Liver (tissue), 9 donors: ENCODE results near the gene CYP2W1. TPM values are rescaled to one million over a fixed set of nuclear protein-coding genes. Genes with fewer than 3 reads are reported as not detected.

Source experiments
- DNase-seq: peaks from one replicate; pipeline ENCODE4 v3.0.0-alpha.2; 2017; ENCODE audit warnings: low spot score
- H3K27ac ChIP-seq, 2 donors: one replicate each; pipeline ENCODE4 v1.7.0; 2013; ENCODE audit warnings: inconsistent platforms in 2 of 2, low read length in 2 of 2, control low read depth in 1 of 2, low read depth in 1 of 2, mild to moderate bottlenecking in 1 of 2
- H3K27me3 ChIP-seq, 4 donors: one replicate each; pipeline versions ENCODE4 v1.6.1 to v1.7.0; 2013; ENCODE audit warnings: low read length in 3 of 4, inconsistent platforms in 1 of 4, mild to moderate bottlenecking in 1 of 4, moderate library complexity in 1 of 4; ENCODE audit not compliant: control insufficient read depth in 4 of 4, insufficient read depth in 4 of 4
- H3K36me3 ChIP-seq, 4 donors: one replicate each; pipeline versions ENCODE4 v1.6.1 to v1.7.0; 2013; ENCODE audit warnings: low read length in 3 of 4, mild to moderate bottlenecking in 3 of 4, low read depth in 1 of 4, moderate library complexity in 1 of 4; ENCODE audit not compliant: control insufficient read depth in 4 of 4, insufficient read depth in 3 of 4
- H3K4me1 ChIP-seq, 4 donors: one replicate each; pipeline versions ENCODE4 v1.6.1 to v1.7.0; 2013; ENCODE audit warnings: low read length in 3 of 4, mild to moderate bottlenecking in 3 of 4, moderate library complexity in 1 of 4; ENCODE audit not compliant: control insufficient read depth in 4 of 4, insufficient read depth in 4 of 4
- H3K4me3 ChIP-seq, 3 donors: one replicate each; pipeline versions ENCODE4 v1.6.1 to v1.7.0; 2013; ENCODE audit warnings: low read length in 3 of 3, control low read depth in 1 of 3, low read depth in 1 of 3, mild to moderate bottlenecking in 1 of 3
- H3K9ac ChIP-seq, 2 donors: one replicate each; pipeline ENCODE4 v1.7.0; 2013; ENCODE audit warnings: low read length in 2 of 2, mild to moderate bottlenecking in 2 of 2, moderate library complexity in 2 of 2, control low read depth in 1 of 2, low read depth in 1 of 2
- H3K9me3 ChIP-seq, 4 donors: one replicate each; pipeline versions ENCODE4 v1.6.1 to v1.7.0; 2013; ENCODE audit warnings: low read length in 3 of 4; ENCODE audit not compliant: control insufficient read depth in 4 of 4
- EGR1 ChIP-seq, 2 donors: IDR thresholded peaks; 2 replicates each; pipeline ENCODE4 v1.6.1; 2016 to 2018; ENCODE audit warnings: antibody characterized with exemption in 2 of 2, low read depth in 2 of 2
- FOXA1 ChIP-seq: IDR thresholded peaks from 2 replicates; pipeline ENCODE4 v1.6.1; 2016; ENCODE audit warnings: antibody characterized with exemption
- FOXA2 ChIP-seq: IDR thresholded peaks from 2 replicates; pipeline ENCODE4 v1.6.1; 2016; ENCODE audit warnings: antibody characterized with exemption
- GABPA ChIP-seq, 2 donors: IDR thresholded peaks in 1 of 2; conservative IDR thresholded peaks in 1 of 2; 2 replicates each; pipeline ENCODE4 v1.6.1; 2016; ENCODE audit warnings: antibody characterized with exemption in 2 of 2, mild to moderate bottlenecking in 1 of 2, moderate library complexity in 1 of 2
- HNF4A ChIP-seq, 2 donors: conservative IDR thresholded peaks; 2 replicates each; pipeline ENCODE4 v1.6.1; 2016; ENCODE audit warnings: antibody characterized with exemption in 2 of 2, mild to moderate bottlenecking in 2 of 2
- HNF4G ChIP-seq: IDR thresholded peaks from 2 replicates; pipeline ENCODE4 v1.6.1; 2016; ENCODE audit warnings: antibody characterized with exemption
- JUND ChIP-seq, 2 donors: IDR thresholded peaks; 2 replicates each; pipeline ENCODE4 v1.6.1; 2016; ENCODE audit warnings: antibody characterized with exemption in 2 of 2
- NR2F2 ChIP-seq: IDR thresholded peaks from 2 replicates; pipeline ENCODE4 v1.6.1; 2016; ENCODE audit warnings: antibody characterized with exemption
- RXRA ChIP-seq, 2 donors: IDR thresholded peaks; 2 replicates each; pipeline ENCODE4 v1.6.1; 2017 to 2018; ENCODE audit warnings: antibody characterized with exemption in 2 of 2, mild to moderate bottlenecking in 1 of 2
- SP1 ChIP-seq: IDR thresholded peaks from 2 replicates; pipeline ENCODE4 v1.6.1; 2018; ENCODE audit warnings: antibody characterized with exemption, mild to moderate bottlenecking
- TAF1 ChIP-seq: conservative IDR thresholded peaks from 2 replicates; pipeline ENCODE4 v1.6.1; 2016; ENCODE audit warnings: antibody characterized with exemption, mild to moderate bottlenecking
- YY1 ChIP-seq: IDR thresholded peaks from 2 replicates; pipeline ENCODE4 v1.6.1; 2016; ENCODE audit warnings: antibody characterized with exemption, mild to moderate bottlenecking
- WGBS: extraction: QIAGEN DNeasy Blood & Tissue Kit; methylation state at CpG from one replicate; pipeline ENCODE4 v1.1.7; 2013; 5-methylcytosine and 5-hydroxymethylcytosine counted together
- polyA plus RNA-seq, 2 donors: library from polyadenylated mRNA; stranded (reverse) in 1 of 2; unstranded in 1 of 2; fragments of 200-250 nt in 1 of 2; fragments of >200 nt in 1 of 2; fragmentation: Nextera tagmentation in 1 of 2; extraction: Ambion mirVana in 1 of 2; gene quantifications; one replicate each; pipeline versions ENCODE4 v1.2.1 to v1.2.3, GENCODE V29; 2013 to 2015
- total RNA-seq, 2 donors: library from RNA; depleted of rRNA; stranded (reverse); fragments of >200 nt; gene quantifications; one replicate each; pipeline ENCODE4 v1.2.3, GENCODE V29; 2014
- TF ChIP-seq, protein P1 (sequence below): IDR thresholded peaks from 2 replicates; pipeline ENCODE4 v1.6.1; 2016; ENCODE audit warnings: antibody characterized with exemption
- TF ChIP-seq, protein P2 (sequence below): fragments of 150-350 bp; IDR thresholded peaks from 2 replicates; pipeline ENCODE4 v1.5.1; 2017; ENCODE audit warnings: improper control_type of control experiment, low read depth, low read length; ENCODE audit not compliant: missing input control
- TF ChIP-seq, protein P3 (sequence below): IDR thresholded peaks from 2 replicates; pipeline ENCODE4 v1.6.1; 2016; ENCODE audit warnings: antibody characterized with exemption, mild to moderate bottlenecking
- TF ChIP-seq, protein P4 (sequence below): IDR thresholded peaks from 2 replicates; pipeline ENCODE4 v1.6.1; 2016; ENCODE audit warnings: antibody characterized with exemption
- TF ChIP-seq, protein P5 (sequence below): IDR thresholded peaks from 2 replicates; pipeline ENCODE4 v1.6.1; 2016; ENCODE audit warnings: antibody characterized with exemption
- donor health status: healthy.
- donor health status: healthy.
- donor health status: healthy.
- donor health status: healthy.
- donor health status: healthy.

CYP2W1 gene
- total and polyA plus RNA-seq, 4 donors, result 0.28 TPM; not detected in 3

DNA sequence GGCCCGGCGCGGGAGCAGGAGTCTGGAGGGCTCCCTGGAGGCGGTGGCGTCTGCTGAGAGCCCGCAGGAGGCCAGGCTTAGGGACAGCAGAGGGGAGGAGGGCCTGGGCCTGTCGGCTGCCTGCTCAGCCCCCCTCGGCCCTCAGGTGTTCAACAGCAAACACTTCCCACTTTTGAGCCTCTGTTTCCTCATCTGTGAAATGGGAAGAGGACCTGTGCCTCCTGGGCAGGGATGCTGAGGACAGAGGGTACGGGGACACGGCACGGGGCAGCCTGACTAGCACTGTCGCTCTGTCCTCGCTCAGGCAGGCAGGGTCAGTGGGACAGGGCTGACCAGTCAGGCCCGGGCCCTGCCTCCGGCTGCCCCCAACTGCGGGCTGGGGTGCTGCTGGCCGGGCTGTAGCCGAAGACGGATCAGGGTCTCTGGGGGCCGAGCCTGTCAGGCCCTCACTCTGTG, 663 bp downstream of the CYP2W1 start:
- Histone ChIP-seq H3K27me3 (no peaks in the 10 kb centered on the region), H3K4me3 (no peak overlapping the region)

GRCh38 chr7:984361-985126, 1.6 kb downstream of the CYP2W1 start:
- no peaks in the 10 kb centered on the region for H3K4me1 ChIP-seq
- H3K27ac ChIP-seq, result no peak overlapping the region
- no peaks in the 10 kb centered on the region for H3K27me3 ChIP-seq
- no peak overlapping the region for H3K9ac ChIP-seq
- no peaks in the 10 kb centered on the region for H3K9me3 ChIP-seq
- 90% methylated on average over 39 of the region's 39 CpGs for WGBS
- H3K4me3 ChIP-seq, result no peak overlapping the region
- no peaks in the 10 kb centered on the region for H3K36me3 ChIP-seq
- no peak for DNase-seq
- TF ChIP-seq, protein P1, sequence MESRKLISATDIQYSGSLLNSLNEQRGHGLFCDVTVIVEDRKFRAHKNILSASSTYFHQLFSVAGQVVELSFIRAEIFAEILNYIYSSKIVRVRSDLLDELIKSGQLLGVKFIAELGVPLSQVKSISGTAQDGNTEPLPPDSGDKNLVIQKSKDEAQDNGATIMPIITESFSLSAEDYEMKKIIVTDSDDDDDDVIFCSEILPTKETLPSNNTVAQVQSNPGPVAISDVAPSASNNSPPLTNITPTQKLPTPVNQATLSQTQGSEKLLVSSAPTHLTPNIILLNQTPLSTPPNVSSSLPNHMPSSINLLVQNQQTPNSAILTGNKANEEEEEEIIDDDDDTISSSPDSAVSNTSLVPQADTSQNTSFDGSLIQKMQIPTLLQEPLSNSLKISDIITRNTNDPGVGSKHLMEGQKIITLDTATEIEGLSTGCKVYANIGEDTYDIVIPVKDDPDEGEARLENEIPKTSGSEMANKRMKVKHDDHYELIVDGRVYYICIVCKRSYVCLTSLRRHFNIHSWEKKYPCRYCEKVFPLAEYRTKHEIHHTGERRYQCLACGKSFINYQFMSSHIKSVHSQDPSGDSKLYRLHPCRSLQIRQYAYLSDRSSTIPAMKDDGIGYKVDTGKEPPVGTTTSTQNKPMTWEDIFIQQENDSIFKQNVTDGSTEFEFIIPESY, result no peak
- TF ChIP-seq, protein P2, sequence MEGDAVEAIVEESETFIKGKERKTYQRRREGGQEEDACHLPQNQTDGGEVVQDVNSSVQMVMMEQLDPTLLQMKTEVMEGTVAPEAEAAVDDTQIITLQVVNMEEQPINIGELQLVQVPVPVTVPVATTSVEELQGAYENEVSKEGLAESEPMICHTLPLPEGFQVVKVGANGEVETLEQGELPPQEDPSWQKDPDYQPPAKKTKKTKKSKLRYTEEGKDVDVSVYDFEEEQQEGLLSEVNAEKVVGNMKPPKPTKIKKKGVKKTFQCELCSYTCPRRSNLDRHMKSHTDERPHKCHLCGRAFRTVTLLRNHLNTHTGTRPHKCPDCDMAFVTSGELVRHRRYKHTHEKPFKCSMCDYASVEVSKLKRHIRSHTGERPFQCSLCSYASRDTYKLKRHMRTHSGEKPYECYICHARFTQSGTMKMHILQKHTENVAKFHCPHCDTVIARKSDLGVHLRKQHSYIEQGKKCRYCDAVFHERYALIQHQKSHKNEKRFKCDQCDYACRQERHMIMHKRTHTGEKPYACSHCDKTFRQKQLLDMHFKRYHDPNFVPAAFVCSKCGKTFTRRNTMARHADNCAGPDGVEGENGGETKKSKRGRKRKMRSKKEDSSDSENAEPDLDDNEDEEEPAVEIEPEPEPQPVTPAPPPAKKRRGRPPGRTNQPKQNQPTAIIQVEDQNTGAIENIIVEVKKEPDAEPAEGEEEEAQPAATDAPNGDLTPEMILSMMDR, result no peak
- TF ChIP-seq, protein P3, sequence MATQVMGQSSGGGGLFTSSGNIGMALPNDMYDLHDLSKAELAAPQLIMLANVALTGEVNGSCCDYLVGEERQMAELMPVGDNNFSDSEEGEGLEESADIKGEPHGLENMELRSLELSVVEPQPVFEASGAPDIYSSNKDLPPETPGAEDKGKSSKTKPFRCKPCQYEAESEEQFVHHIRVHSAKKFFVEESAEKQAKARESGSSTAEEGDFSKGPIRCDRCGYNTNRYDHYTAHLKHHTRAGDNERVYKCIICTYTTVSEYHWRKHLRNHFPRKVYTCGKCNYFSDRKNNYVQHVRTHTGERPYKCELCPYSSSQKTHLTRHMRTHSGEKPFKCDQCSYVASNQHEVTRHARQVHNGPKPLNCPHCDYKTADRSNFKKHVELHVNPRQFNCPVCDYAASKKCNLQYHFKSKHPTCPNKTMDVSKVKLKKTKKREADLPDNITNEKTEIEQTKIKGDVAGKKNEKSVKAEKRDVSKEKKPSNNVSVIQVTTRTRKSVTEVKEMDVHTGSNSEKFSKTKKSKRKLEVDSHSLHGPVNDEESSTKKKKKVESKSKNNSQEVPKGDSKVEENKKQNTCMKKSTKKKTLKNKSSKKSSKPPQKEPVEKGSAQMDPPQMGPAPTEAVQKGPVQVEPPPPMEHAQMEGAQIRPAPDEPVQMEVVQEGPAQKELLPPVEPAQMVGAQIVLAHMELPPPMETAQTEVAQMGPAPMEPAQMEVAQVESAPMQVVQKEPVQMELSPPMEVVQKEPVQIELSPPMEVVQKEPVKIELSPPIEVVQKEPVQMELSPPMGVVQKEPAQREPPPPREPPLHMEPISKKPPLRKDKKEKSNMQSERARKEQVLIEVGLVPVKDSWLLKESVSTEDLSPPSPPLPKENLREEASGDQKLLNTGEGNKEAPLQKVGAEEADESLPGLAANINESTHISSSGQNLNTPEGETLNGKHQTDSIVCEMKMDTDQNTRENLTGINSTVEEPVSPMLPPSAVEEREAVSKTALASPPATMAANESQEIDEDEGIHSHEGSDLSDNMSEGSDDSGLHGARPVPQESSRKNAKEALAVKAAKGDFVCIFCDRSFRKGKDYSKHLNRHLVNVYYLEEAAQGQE, result no peak
- TF ChIP-seq, protein P4, sequence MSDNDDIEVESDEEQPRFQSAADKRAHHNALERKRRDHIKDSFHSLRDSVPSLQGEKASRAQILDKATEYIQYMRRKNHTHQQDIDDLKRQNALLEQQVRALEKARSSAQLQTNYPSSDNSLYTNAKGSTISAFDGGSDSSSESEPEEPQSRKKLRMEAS, result no peak
- TF ChIP-seq NR2F2, result no peak
- no peak for TF ChIP-seq FOXA2

More for the DNA sequence above, 663 bp downstream of the CYP2W1 start:
- Histone ChIP-seq H3K9ac (no peak overlapping the region), H3K27ac (no peak overlapping the region), H3K9me3 (no peaks in the 10 kb centered on the region), H3K36me3 (no peaks in the 10 kb centered on the region), H3K4me1 (no peaks in the 10 kb centered on the region)
- DNase-seq, result no peak
- TF ChIP-seq NR2F2 (no peak), FOXA2 (no peak), JUND (IDR thresholded peaks at IDR 0.05) (no peak), EGR1 (IDR thresholded peaks at IDR 0.05; ENCODE audit: low read depth in 2 of 2) (no peak), GABPA (IDR thresholded peaks at IDR 0.05 in 1 of 2, conservative IDR thresholded peaks at IDR 0.05 in 1 of 2) (no peak), SP1 (no peak), HNF4A (conservative IDR thresholded peaks at IDR 0.05) (no peak), YY1 (no peak), TAF1 (no peak), HNF4G (no peak), RXRA (IDR thresholded peaks at IDR 0.05) (no peak), FOXA1 (no peak)
- TF ChIP-seq, protein P1, result no peak
- TF ChIP-seq, protein P3, result no peak
- TF ChIP-seq, protein P5, sequence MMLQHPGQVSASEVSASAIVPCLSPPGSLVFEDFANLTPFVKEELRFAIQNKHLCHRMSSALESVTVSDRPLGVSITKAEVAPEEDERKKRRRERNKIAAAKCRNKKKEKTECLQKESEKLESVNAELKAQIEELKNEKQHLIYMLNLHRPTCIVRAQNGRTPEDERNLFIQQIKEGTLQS, result no peak
- TF ChIP-seq, protein P4, result no peak
- 91% methylated on average over 20 of the region's 20 CpGs for WGBS
